OCI-LY7 (cell line): ENCODE data around the gene LAGE3.

ENCODE experiments used
- EZH2phosphoT487 ChIP-seq: fragments of 200-600 bp; sonication (generic); IDR thresholded peaks from 2 replicates; pipeline ENCODE4 v1.6.1; 2018; ENCODE audit warnings: low read depth, borderline replicate concordance, mild to moderate bottlenecking, mixed run types, antibody characterized with exemption, low read length, moderate library complexity, mixed read lengths
- TF ChIP-seq, protein P1 (sequence below): fragments of 200-600 bp; sonication (generic); conservative IDR thresholded peaks from 2 replicates; pipeline ENCODE4 v1.5.1; 2014; ENCODE audit warnings: mild to moderate bottlenecking, antibody characterized with exemption, low read length, moderate library complexity, mixed read lengths

DNA sequence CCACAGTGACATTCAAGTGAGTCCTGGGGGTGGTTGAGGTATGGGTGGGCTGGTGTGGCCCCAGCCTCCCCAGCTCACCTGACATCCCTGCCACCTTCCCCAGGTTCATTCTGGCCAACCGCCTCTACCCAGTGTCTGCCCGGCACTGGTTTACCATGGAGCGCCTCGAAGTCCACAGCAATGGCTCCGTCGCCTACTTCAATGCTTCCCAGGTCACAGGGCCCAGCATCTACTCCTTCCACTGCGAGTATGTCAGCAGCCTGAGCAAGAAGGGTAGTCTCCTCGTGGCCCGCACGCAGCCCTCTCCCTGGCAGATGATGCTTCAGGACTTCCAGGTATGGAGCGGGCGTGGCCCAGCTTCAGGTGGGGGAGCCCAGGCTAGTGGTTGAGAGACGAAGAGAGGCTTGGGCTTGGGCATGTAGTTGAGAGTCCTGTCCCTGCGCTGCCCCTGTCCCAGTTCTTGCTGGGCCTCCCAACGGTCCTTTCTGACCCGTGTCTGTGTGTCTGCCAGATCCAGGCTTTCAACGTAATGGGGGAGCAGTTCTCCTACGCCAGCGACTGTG lies 43.8 kb downstream of the LAGE3 start:
- TF ChIP-seq, protein P1, sequence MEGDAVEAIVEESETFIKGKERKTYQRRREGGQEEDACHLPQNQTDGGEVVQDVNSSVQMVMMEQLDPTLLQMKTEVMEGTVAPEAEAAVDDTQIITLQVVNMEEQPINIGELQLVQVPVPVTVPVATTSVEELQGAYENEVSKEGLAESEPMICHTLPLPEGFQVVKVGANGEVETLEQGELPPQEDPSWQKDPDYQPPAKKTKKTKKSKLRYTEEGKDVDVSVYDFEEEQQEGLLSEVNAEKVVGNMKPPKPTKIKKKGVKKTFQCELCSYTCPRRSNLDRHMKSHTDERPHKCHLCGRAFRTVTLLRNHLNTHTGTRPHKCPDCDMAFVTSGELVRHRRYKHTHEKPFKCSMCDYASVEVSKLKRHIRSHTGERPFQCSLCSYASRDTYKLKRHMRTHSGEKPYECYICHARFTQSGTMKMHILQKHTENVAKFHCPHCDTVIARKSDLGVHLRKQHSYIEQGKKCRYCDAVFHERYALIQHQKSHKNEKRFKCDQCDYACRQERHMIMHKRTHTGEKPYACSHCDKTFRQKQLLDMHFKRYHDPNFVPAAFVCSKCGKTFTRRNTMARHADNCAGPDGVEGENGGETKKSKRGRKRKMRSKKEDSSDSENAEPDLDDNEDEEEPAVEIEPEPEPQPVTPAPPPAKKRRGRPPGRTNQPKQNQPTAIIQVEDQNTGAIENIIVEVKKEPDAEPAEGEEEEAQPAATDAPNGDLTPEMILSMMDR = no peak
- TF ChIP-seq EZH2phosphoT487 = no peak
